ENCODE results near the gene IRGQ.
"Not testable (repeated sequence)": the region's sequence is repeated elsewhere in the genome, so short reads cannot be mapped to it uniquely, and the experiment has no call there.

Gene IRGQ
- 57.4 to 118 (median 87.1) reads per million in 9 experiments for total RNA-seq

DNA sequence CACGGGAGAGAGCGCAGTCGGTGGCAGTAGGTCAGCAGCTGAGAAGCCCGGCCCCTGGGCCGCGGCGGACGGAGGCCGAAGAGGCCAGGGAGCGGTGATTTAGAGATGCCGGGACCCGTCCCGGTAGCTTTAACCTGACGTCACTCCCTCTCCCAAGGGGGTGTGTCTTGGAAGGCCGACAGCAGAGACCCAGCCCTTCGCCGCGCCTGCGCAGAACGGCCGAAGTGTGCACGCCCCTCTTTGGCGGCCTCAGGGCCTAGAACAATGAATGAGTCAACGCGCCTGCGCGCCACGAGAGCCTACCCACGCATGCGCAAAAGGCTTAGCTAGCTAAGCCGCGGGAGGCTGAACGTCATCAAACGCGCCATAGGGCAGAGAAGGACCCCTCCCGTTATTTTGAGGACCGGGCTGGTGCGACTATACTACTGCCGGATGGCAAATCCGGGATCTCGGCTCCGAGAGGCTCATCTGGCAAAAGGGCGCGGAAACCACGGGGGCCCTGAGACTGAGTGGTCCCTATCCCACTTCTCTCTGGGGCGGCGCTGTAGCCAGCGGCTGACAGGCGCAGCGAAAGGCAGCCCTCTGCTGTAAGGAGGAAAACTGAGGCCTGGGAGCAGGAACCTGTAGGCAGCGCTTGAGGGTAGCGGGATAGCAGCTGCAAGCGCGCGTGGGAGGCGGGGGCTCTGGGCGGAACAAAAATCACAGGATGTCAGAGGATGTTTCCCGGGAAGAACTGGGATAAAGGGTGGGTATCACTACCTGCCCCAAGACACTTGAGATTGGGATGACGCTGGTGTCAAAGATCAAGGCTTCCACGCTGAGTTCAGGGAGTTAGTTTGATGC lies at the start of gene IRGQ, which contains the start of gene ZNF576:
Gene IRGQ, minus strand, starts transcription at position 136 of the 843 bp plus-strand sequence. CDS start 796 bp downstream, outside the sequence.
Gene ZNF576, plus strand, starts transcription at position 597 of the 843 bp plus-strand sequence. CDS start 514 bp downstream, outside the sequence.
- Mint-ChIP-seq H3K4me1 (ENCODE audit: low read depth in 2 of 2) (peaks cover 41% of the 10 kb centered on the region in 2 donors), H3K36me3 (ENCODE audit: insufficient read depth) (peaks cover 42% of the 10 kb centered on the region), H3K4me3 (peak within 1 kb of the TSS; percentile 96 to 97), H3K27ac (peak within 1 kb of the TSS; percentile 100), H3K9me3 (no peaks in the 10 kb centered on the region), H3K27me3 (no peaks in the 10 kb centered on the region)
- ATAC-seq (replicated peaks) = peak; percentile 73
- peak; percentile 99 to 100 (median 100) for DNase-seq

DNA sequence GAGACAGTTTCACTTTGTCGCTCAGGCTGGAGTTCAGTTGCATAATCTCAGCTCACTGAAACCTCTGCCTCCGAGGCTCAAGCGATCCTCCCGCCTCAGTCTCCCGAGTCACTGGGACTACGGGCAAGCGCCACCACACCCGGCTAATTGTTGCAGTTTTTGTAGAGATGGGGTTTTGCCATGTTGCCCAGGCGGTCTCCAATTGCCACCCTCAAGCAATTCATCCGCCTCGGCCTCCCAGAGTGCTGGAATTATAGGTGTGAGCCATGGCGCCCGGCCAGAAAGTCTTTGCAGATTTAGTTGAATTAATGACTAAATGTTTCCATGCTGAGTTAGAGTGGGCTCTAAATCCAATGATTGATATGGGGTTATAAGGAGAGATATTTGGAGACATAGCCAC lies 48.2 kb upstream of the IRGQ start:
- peaks cover 8% of the 10 kb centered on the region for H3K36me3 Mint-ChIP-seq (ENCODE audit: insufficient read depth)
- peaks cover 19 to 22% of the 10 kb centered on the region in 2 donors for H3K27me3 Mint-ChIP-seq
- peaks cover 2 to 7% of the 10 kb centered on the region in 2 donors for H3K4me1 Mint-ChIP-seq (ENCODE audit: low read depth in 2 of 2)
- DNase-seq (no peak), ATAC-seq (replicated peaks) (no peak)
- H3K4me3 Mint-ChIP-seq = no peak overlapping the region
- no peaks in the 10 kb centered on the region for H3K9me3 Mint-ChIP-seq
- H3K27ac Mint-ChIP-seq = no peak overlapping the region

- ATAC-seq (replicated peaks) = no peak
- Mint-ChIP-seq H3K4me1 (ENCODE audit: low read depth in 2 of 2) (peaks cover 10 to 12% of the 10 kb centered on the region in 2 donors), H3K36me3 (ENCODE audit: insufficient read depth) (peaks cover 9% of the 10 kb centered on the region), H3K9me3 (no peaks in the 10 kb centered on the region), H3K4me3 (no peak overlapping the region), H3K27ac (no peak overlapping the region), H3K27me3 (peaks cover 27 to 31% of the 10 kb centered on the region in 2 donors)
- DNase-seq = no peak
Observed at GRCh38 chr19:43643326-43643725, 47.4 kb upstream of the IRGQ start.

DNA sequence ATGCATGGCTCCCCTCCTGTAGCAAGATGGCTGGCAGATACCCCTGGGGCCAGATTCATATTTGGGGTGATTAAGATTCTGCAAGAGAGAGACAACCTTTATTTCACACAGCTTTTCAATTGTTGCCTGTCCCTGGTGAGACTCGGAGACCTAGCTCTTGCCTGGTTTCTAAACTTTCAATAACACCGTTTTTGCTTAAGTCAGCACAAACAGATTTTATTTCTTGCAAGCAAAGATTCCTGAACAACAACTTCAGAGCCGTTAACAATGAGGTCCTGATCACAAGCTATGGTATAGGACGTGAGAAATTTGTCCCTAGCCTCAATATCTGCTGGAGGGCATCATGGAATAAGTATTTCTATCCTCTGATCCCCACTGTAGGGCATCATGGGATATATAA lies 46.6 kb upstream of the IRGQ start:
- ATAC-seq (replicated peaks) (no peak), DNase-seq (no peak)
- Mint-ChIP-seq H3K4me1 (ENCODE audit: low read depth in 2 of 2) (peaks cover 10 to 12% of the 10 kb centered on the region in 2 donors), H3K4me3 (no peak overlapping the region), H3K9me3 (no peaks in the 10 kb centered on the region), H3K27me3 (peaks cover 35 to 39% of the 10 kb centered on the region in 2 donors), H3K36me3 (ENCODE audit: insufficient read depth) (peaks cover 9% of the 10 kb centered on the region), H3K27ac (no peak overlapping the region)

DNA sequence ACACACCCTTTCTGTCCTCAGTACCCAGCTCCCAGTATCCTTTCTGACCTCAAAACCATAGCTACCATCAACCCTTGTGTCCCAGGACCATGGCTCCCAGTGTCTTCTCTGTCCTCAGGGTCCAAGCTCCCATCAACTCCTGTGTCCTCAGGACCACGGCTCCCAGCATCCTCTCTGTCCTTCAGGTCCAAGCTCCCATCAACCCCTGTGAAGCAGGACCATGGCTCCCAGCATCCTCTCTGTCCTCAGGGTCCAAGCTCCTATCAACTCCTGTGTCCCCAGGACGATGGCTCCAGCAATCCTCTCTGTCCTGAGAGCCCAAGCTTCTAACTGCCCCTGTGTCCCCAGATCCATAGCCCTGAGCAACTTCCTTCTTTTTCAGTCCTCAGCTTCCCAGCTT lies 45.4 kb upstream of the IRGQ start:
- H3K4me3 Mint-ChIP-seq = peak overlapping the region; percentile 67 to 75
- H3K9me3 Mint-ChIP-seq = no peaks in the 10 kb centered on the region
- peaks cover 3% of the 10 kb centered on the region for H3K36me3 Mint-ChIP-seq (ENCODE audit: insufficient read depth)

DNA sequence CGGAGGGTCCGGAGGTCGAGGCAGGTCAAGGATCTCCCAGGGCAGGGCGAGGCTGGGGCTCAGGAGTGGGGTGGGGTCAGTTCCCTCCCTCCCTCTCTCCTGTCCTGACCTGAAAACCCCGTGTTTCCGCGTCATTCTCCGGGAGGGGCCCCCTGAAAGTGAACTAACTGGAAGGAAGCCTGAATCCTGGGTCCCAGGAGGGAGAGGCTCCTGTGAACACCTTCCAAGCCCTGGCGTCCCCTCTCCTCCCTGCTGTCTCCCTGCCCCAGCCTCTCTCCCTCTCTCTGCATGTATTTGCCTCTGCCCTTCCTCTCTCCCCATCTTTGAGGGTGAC lies 44.5 kb upstream of the IRGQ start:
- Mint-ChIP-seq H3K4me3 (peak overlapping the region; percentile 67 to 75), H3K27ac (no peak overlapping the region), H3K36me3 (ENCODE audit: insufficient read depth) (peaks cover 3% of the 10 kb centered on the region), H3K27me3 (peaks cover 43 to 60% of the 10 kb centered on the region in 2 donors), H3K4me1 (ENCODE audit: low read depth in 2 of 2) (peaks cover 10 to 12% of the 10 kb centered on the region in 2 donors), H3K9me3 (no peaks in the 10 kb centered on the region)
- no peak for DNase-seq
- ATAC-seq (replicated peaks) = no peak

More for the DNA sequence above, 45.4 kb upstream of the IRGQ start:
- peak overlapping the region in 1 of 2 donors; percentile 3 for H3K27ac Mint-ChIP-seq
- peaks cover 42 to 51% of the 10 kb centered on the region in 2 donors for H3K27me3 Mint-ChIP-seq
- ATAC-seq (replicated peaks) (no peak), DNase-seq (no peak)
- H3K4me1 Mint-ChIP-seq (ENCODE audit: low read depth in 2 of 2) = peaks cover 10 to 12% of the 10 kb centered on the region in 2 donors

DNA sequence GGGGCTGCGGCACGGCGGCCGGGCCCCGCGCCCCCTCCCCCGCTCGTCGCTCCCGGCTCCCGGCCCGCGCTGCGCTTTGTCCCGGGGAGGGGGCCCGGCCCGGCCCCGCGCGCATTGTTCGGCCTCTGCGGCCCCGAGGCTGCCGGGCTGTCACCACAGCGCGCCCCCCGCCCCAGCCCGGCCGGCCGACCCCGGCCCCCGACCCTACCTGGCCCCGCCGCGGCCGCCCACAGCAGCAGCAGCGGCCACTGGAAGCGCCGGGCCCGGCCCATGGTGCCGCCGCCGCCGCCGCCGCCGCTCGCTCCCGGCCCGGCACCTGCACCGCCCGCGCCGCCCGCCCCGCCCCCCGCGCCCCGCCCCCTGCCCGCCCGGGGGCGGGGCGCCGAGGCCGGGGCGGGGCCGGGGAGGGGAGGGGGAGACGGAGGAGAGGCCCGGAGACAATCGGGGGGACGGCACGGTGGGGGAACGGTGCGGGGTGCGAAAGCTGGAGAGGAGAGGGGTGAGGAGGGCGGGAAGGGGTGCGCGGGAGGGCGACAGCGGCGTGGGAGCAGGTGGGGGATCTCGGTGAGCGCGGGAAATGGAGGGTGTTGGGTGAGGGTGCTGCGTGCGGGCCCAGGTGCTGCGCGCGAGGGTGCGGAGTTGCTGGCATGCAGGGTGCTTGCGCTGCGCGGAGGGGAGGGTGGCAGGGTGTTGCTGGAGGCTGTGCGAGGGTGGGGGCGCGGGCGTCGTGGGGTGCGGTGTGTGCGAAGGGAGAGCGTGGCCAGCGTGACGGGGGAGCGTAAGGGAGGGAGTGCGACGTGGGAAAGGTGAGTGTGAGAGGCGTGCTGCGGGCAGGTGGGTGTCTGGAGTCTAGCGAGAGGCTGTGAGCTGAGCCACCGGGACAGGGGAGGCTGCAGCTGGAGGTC lies 43.8 kb upstream of the IRGQ start, which contains the start of gene CADM4:
Gene CADM4, minus strand, starts transcription at position 332 of the 905 bp plus-strand sequence. Its CDS starts 60 bp downstream, at position 272.
- H3K4me3 Mint-ChIP-seq = peak within 1 kb of the TSS; percentile 80 to 84
- peaks cover 12 to 14% of the 10 kb centered on the region in 2 donors for H3K4me1 Mint-ChIP-seq (ENCODE audit: low read depth in 2 of 2)
- H3K27ac Mint-ChIP-seq = no peak within 1 kb of the TSS
- H3K27me3 Mint-ChIP-seq = peaks cover 48 to 66% of the 10 kb centered on the region in 2 donors
- H3K36me3 Mint-ChIP-seq (ENCODE audit: insufficient read depth) = peaks cover 3% of the 10 kb centered on the region
- peak; percentile 28 to 42 (median 37) for DNase-seq
- no peaks in the 10 kb centered on the region for H3K9me3 Mint-ChIP-seq
- peak; percentile 85 for ATAC-seq (replicated peaks)

DNA sequence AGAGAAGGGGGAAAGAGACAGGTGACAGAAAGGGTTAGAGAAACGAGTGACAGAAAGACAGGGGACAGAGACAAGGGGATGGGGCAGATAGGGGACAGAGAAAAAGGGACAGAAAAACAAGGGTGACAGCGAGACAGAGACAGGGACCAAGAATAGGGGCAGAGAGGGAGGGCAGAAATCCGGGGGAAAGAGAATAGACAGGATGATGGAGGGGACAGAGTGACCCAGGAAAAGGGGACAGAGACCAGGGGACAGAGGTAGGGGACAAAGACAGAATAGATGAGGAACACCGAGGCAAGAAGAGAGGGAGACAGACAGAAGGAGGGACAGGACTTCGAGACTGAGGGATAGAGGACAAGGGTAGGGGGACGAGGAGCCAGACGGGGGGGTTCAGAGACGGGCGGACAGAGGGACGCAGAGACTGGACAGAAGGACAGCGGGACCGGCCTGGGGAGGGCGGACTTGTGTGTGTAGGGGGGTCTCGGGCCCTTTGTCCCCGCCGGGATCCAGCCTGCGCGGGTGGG lies 43.1 kb upstream of the IRGQ start:
- Mint-ChIP-seq H3K27ac (no peak overlapping the region), H3K36me3 (ENCODE audit: insufficient read depth) (peaks cover 3% of the 10 kb centered on the region), H3K4me1 (ENCODE audit: low read depth in 2 of 2) (peaks cover 12 to 14% of the 10 kb centered on the region in 2 donors), H3K4me3 (peak overlapping the region; percentile 80 to 84), H3K9me3 (no peaks in the 10 kb centered on the region), H3K27me3 (peaks cover 48 to 68% of the 10 kb centered on the region in 2 donors)
- DNase-seq (no peak), ATAC-seq (replicated peaks) (no peak)

GRCh38 chr19:43638214-43638994 lies 42.5 kb upstream of the IRGQ start:
- Mint-ChIP-seq H3K27ac (no peak overlapping the region), H3K27me3 (peaks cover 50 to 74% of the 10 kb centered on the region in 2 donors), H3K4me1 (ENCODE audit: low read depth in 2 of 2) (peaks cover 12 to 14% of the 10 kb centered on the region in 2 donors), H3K4me3 (peak overlapping the region; percentile 80 to 84), H3K36me3 (ENCODE audit: insufficient read depth) (peaks cover 3% of the 10 kb centered on the region), H3K9me3 (no peaks in the 10 kb centered on the region)
- no peak for ATAC-seq (replicated peaks)
- no peak for DNase-seq

DNA sequence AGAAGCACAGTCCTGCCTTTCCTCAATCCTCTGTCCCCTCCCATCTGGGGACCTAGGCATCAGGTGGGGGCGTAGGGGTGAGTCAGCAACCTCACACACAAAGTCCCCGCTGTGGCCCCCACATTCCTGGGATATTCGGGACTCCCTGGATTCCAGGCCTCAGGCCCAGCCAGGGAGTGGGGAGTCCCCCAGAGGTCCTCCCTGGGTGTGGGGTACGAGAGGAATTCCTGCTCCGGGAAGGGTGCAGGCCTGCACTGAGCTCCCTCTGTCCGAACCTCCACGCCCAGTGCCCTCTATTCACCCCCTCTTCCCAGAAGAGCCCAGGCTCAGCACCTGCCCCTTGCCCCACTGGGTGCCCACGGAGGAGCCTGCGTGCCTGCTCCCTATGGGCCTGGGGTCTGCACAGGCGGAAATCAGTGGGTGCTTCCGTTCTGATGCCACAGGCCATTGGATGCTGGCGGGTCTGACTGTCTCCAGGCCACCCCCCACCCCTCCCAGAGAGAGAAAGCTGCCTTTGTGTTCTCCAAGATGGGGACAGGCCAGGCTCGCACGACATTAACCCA lies 40.3 kb upstream of the IRGQ start:
- no peak overlapping the region for H3K27ac Mint-ChIP-seq
- peaks cover 3% of the 10 kb centered on the region for H3K36me3 Mint-ChIP-seq (ENCODE audit: insufficient read depth)
- ATAC-seq (replicated peaks) (no peak), DNase-seq (no peak)
- H3K4me1 Mint-ChIP-seq (ENCODE audit: low read depth in 2 of 2) = peaks cover 12% of the 10 kb centered on the region in 2 donors
- H3K9me3 Mint-ChIP-seq = no peaks in the 10 kb centered on the region
- peaks cover 48 to 89% of the 10 kb centered on the region in 2 donors for H3K27me3 Mint-ChIP-seq
- H3K4me3 Mint-ChIP-seq = no peak overlapping the region

DNA sequence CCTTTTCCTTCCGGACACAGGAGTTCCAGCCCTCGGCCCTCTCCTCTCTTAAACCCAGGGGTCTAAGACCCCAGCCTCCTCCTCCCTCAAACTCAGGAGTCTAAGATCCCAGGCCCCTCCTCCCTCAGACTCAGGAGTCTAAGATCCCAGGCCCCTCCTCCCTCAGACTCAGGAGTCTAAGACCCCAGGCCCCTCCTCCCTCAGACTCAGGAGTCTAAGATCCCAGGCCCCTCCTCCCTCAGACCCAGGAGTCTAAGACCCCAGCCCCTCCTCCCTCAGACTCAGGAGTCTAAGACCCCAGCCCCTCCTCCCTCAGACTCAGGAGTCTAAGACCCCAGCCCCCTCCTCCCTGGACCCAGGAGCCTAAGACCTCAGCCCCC lies 39.6 kb upstream of the IRGQ start:
- DNase-seq; H3K4me3 Mint-ChIP-seq; H3K9me3 Mint-ChIP-seq; ATAC-seq (replicated peaks); H3K36me3 Mint-ChIP-seq (ENCODE audit: insufficient read depth): not testable (repeated sequence)
- peaks cover 42 to 82% of the 10 kb centered on the region in 2 donors for H3K27me3 Mint-ChIP-seq
- peak overlapping the region in 1 of 2 donors; percentile 32 for H3K27ac Mint-ChIP-seq
- H3K4me1 Mint-ChIP-seq (ENCODE audit: low read depth in 2 of 2) = peaks cover 12% of the 10 kb centered on the region in 2 donors

GRCh38 chr19:43634872-43635560 lies 39.1 kb upstream of the IRGQ start:
- peaks cover 3% of the 10 kb centered on the region for H3K36me3 Mint-ChIP-seq (ENCODE audit: insufficient read depth)
- H3K27ac Mint-ChIP-seq = peak overlapping the region in 1 of 2 donors; percentile 32
- peaks cover 8 to 12% of the 10 kb centered on the region in 2 donors for H3K4me1 Mint-ChIP-seq (ENCODE audit: low read depth in 2 of 2)
- no peak overlapping the region for H3K4me3 Mint-ChIP-seq
- ATAC-seq (replicated peaks) (no peak), DNase-seq (no peak)
- H3K27me3 Mint-ChIP-seq = peaks cover 37 to 77% of the 10 kb centered on the region in 2 donors
- H3K9me3 Mint-ChIP-seq = no peaks in the 10 kb centered on the region
